Skin epidermis (tissue), 12 donors: ENCODE measurements around the gene VPS13D.
A peak's percentile ranks its signal among the peaks of the same experiment; 100 is the strongest.
"Not testable (repeated sequence)": the region's sequence is repeated elsewhere in the genome, so short reads cannot be mapped to it uniquely, and the experiment has no call there.

ENCODE experiments used
- H3K27ac ChIP-seq, 21 experiments: fragments of 200-600 bp; sonication (generic) in 11 of 21; one replicate each; pipeline ENCODE4 v1.5.0; 2020; ENCODE audit warnings: mild to moderate bottlenecking in 3 of 21, inconsistent platforms in 2 of 21, moderate library complexity in 2 of 21
- H3K4me3 ChIP-seq, 7 experiments: fragments of 200-600 bp; sonication (generic) in 2 of 7; one replicate each; pipeline ENCODE4 v1.5.0; 2020; ENCODE audit warnings: inconsistent platforms in 2 of 7, mild to moderate bottlenecking in 2 of 7, moderate library complexity in 1 of 7

The VPS13D gene

GRCh38 chr1:12384836-12385456 lies 155.1 kb downstream of the VPS13D start:
- Histone ChIP-seq H3K4me3 (no peak overlapping the region), H3K27ac (peak overlapping the region in 5 of 21 experiments; percentile 5 to 62 (median 32))

- peak overlapping the region in 10 of 21 experiments; percentile 8 to 62 (median 40) for H3K27ac ChIP-seq
Observed at GRCh38 chr1:12386130-12386529, 156.3 kb downstream of the VPS13D start.

DNA sequence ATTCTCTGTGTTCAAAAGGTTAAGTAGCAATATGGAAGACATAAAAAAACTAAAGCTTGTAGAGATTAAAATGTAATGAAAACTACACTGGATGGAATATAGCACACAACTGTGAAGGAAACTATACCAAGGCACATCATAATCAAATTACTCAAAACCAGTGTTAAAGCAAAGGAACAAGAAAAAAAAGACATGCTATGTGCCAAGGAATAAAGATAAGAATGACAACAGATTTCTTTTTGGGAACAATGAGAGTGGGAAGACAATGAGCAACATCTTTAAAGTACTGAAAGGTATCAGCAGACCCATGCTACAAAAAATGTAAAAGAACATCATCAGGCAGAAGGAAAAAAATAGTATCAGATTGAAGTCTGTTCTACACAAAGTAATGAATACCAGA lies 157.8 kb downstream of the VPS13D start:
- no peak overlapping the region for H3K4me3 ChIP-seq
- H3K27ac ChIP-seq, result no peak overlapping the region

More at GRCh38 chr1:12386130-12386529, 156.3 kb downstream of the VPS13D start:
- H3K4me3 ChIP-seq, result no peak overlapping the region

- not testable (repeated sequence) for H3K4me3 ChIP-seq, H3K27ac ChIP-seq
Observed at GRCh38 chr1:12390296-12390695, 160.5 kb downstream of the VPS13D start.

DNA sequence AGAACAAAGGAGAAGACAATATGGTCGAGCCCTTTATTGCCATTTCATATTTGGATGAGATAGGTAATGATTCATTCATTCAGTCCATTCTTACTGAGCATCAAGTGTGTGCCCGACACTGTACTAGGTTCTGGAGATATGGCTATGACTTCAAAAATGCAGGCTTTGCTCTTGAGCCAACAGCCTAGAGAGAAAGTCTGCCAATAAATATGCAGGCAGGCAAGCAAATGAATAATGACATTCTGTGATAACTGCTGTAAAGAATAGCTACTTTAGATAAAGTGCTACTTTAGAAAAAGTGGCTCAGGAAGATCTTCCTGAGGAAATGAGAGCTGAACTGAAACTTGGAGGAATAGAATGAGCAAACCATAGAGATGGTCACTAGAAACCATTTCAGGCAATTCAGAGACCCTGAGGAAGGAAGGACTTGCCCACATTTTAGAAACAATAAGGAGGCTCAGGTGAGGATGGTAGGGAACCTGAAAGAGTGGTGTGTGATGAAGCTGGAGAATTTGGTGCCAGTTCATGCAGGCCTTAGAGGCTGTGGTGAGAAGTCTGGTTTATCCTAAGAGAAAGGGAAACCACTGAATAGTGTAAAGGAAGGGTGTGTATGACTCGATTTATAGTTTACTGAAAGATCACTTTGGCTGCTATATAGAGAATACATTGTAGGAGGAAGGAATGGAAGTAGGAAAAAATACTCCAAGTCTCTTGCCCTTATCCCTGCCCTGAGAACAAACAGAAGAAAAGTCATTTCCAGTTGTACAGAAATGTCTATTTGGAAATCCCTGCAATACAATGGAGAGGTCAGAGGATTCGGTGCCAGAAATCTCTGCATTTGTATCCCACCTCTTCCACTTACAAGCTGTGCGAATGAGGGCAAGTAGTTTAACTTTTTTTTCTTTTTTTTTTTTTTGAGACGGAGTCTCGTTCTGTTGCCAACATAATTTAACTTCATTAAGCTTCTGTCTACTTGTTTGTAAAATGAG lies 167.9 kb downstream of the VPS13D start:
- no peak overlapping the region for H3K4me3 ChIP-seq
- peak overlapping the region in 2 of 21 experiments; percentile 19 to 28 for H3K27ac ChIP-seq

- H3K27ac ChIP-seq, result peak overlapping the region in 1 of 21 experiments; percentile 28
- no peak overlapping the region for H3K4me3 ChIP-seq
Observed at GRCh38 chr1:12398479-12398878, 168.6 kb downstream of the VPS13D start.

- no peak overlapping the region for H3K4me3 ChIP-seq
- no peak overlapping the region for H3K27ac ChIP-seq
Observed at GRCh38 chr1:12400027-12400693, 170.3 kb downstream of the VPS13D start.

GRCh38 chr1:12402159-12402673 lies 172.4 kb downstream of the VPS13D start:
- Histone ChIP-seq H3K4me3 (no peak overlapping the region), H3K27ac (peak overlapping the region in 1 of 21 experiments; percentile 0)

GRCh38 chr1:12402842-12403241 lies 173.0 kb downstream of the VPS13D start:
- no peak overlapping the region for H3K4me3 ChIP-seq

DNA sequence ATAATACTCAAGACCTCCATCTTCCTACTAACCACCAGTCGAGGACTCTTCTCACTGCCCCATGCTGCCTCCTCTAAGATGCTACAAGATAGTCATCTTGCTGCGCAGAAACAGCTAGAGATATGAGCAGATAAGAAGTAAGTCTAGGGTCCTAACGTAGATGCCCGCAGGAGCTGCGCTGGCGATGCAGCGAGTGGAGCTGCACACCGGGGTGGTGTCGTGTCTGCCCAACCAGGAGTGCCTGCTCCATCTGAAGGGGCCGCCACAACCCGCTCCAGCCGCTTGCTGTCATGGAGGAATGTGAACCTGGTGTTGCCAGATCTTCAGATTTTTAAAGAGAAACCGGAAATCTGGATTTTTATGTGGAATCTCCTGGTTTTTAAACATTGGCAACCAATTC lies 175.1 kb downstream of the VPS13D start:
- Histone ChIP-seq H3K27ac (peak overlapping the region in 6 of 21 experiments; percentile 1 to 64 (median 46)), H3K4me3 (no peak overlapping the region)

More at GRCh38 chr1:12402842-12403241, 173.0 kb downstream of the VPS13D start:
- no peak overlapping the region for H3K27ac ChIP-seq

GRCh38 chr1:12405325-12406210 lies 175.7 kb downstream of the VPS13D start:
- Histone ChIP-seq H3K27ac (peak overlapping the region in 15 of 21 experiments; percentile 23 to 79 (median 45)), H3K4me3 (no peak overlapping the region)

- H3K27ac ChIP-seq, result peak overlapping the region in 16 of 21 experiments; percentile 2 to 79 (median 42)
- no peak overlapping the region for H3K4me3 ChIP-seq
Observed at GRCh38 chr1:12406211-12407021, 176.6 kb downstream of the VPS13D start.

GRCh38 chr1:12407050-12407961 lies 177.5 kb downstream of the VPS13D start:
- Histone ChIP-seq H3K4me3 (no peak overlapping the region), H3K27ac (peak overlapping the region in 10 of 21 experiments; percentile 14 to 79 (median 44))

GRCh38 chr1:12407962-12408454 lies 178.2 kb downstream of the VPS13D start:
- peak overlapping the region in 4 of 21 experiments; percentile 14 to 54 (median 42) for H3K27ac ChIP-seq
- no peak overlapping the region for H3K4me3 ChIP-seq

DNA sequence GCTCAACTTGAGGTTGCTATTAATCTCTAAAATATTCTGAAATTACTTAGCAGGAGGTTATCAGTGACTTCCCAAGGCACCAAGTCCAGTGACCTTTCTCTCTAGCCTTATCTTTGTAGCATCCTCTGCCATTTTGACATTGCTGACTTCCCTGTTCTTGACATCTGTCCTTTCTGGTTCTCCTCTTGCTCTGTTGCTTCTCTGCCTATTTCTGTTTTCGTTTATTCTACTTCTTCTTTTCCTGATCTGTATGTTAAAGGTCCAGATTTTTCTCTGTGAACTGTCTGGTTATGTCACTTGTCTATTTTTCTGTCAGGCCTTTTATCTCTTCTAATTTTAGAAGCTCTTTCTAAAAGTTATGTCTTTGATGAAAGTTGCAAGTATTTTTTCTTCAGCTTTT lies 178.8 kb downstream of the VPS13D start:
- Histone ChIP-seq H3K4me3 (no peak overlapping the region), H3K27ac (no peak overlapping the region)

GRCh38 chr1:12409681-12410080 lies 179.9 kb downstream of the VPS13D start:
- Histone ChIP-seq H3K4me3 (no peak overlapping the region), H3K27ac (no peak overlapping the region)

DNA sequence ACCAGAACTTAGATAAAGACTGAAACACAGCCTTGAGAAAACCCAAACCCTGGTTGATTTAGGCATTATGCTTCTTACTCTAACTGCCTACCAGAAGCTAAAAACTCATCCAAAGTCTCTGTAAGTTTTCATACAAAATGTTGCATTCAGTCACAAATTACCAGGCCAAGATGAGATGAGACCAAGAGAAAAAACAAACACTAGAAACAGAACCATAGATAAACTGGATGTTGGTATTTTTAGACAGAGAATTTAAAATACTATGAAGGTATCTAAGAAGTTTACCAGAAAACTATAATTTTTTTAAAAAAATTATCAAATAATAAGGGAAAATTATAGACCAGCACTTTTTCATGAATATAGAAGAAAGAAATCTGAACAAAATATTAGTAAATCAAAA lies 180.5 kb downstream of the VPS13D start:
- no peak overlapping the region for H3K27ac ChIP-seq
- H3K4me3 ChIP-seq, result no peak overlapping the region
